Thymus (tissue), 14 donors: ENCODE results near the gene PTGS1. TPM values are rescaled to one million over a fixed set of nuclear protein-coding genes. Genes with fewer than 3 reads are reported as not detected.
"Not testable (repeated sequence)": the region's sequence is repeated elsewhere in the genome, so short reads cannot be mapped to it uniquely, and the experiment has no call there.

Experiments
- DNase-seq, 9 donors: peaks; one replicate each; pipeline ENCODE4 v3.0.0-alpha.2; 2013; ENCODE audit warnings: low spot score in 9 of 9, low read depth in 6 of 9, missing footprints in 1 of 9
- H3K27ac ChIP-seq, 2 donors: one replicate each; pipeline ENCODE4 v1.5.1; 2013; ENCODE audit warnings: control low read depth in 1 of 2, low read depth in 1 of 2, low read length in 1 of 2, mild to moderate bottlenecking in 1 of 2, moderate library complexity in 1 of 2
- H3K27me3 ChIP-seq, 2 donors: one replicate each; pipeline ENCODE4 v1.5.1; 2013; ENCODE audit warnings: low read length in 1 of 2; ENCODE audit not compliant: control insufficient read depth in 2 of 2, insufficient read depth in 1 of 2
- H3K36me3 ChIP-seq, 2 donors: one replicate each; pipeline ENCODE4 v1.5.1; 2013; ENCODE audit warnings: low read length in 1 of 2, mild to moderate bottlenecking in 1 of 2, moderate library complexity in 1 of 2; ENCODE audit not compliant: control insufficient read depth in 2 of 2, insufficient read depth in 2 of 2
- H3K4me1 ChIP-seq, 2 donors: one replicate each; pipeline ENCODE4 v1.5.1; 2013; ENCODE audit warnings: low read length in 2 of 2; ENCODE audit not compliant: control insufficient read depth in 2 of 2, insufficient read depth in 2 of 2
- H3K4me3 ChIP-seq, 2 donors: one replicate each; pipeline ENCODE4 v1.5.1; 2013; ENCODE audit warnings: low read length in 2 of 2, control low read depth in 1 of 2, mild to moderate bottlenecking in 1 of 2
- H3K9me3 ChIP-seq, 2 donors: one replicate each; pipeline ENCODE4 v1.5.1; 2013; ENCODE audit warnings: low read length in 1 of 2, mild to moderate bottlenecking in 1 of 2; ENCODE audit not compliant: control insufficient read depth in 2 of 2, insufficient read depth in 1 of 2
- WGBS: extraction: QIAGEN DNeasy Blood & Tissue Kit; methylation state at CpG from one replicate; pipeline ENCODE4 v1.1.7; 2013; 5-methylcytosine and 5-hydroxymethylcytosine counted together
- long read RNA-seq, 10 donors: transcript quantifications; one replicate each; lab custom pipeline, GENCODE V29; 2026
- polyA plus RNA-seq: library from polyadenylated mRNA; stranded (reverse); fragments of 200-250 nt; gene quantifications from one replicate; pipeline ENCODE4 v1.2.3, GENCODE V29; 2013
- total RNA-seq: library from RNA; stranded (reverse); fragments of 120-200 nt; gene quantifications from one replicate; pipeline ENCODE4 v1.2.4, GENCODE V29; 2013
- donor health status: healthy.

PTGS1 gene
- total RNA-seq (1.9 TPM), polyA plus RNA-seq (1.6 TPM)
- long read RNA-seq, donor 1, result 0 reads
- long read RNA-seq, donor 2, result 0 reads
- long read RNA-seq, donor 3, full-length matches to known transcripts, result 1 of 1 reads
- long read RNA-seq, donor 3, partial matches to known transcripts, result 0 of 1 reads
- long read RNA-seq, donor 3, other reads (novel, unspliced or antisense), result 0 of 1 reads
- long read RNA-seq, donor 4, result 0 reads
- long read RNA-seq, donor 5, result 0 reads
- long read RNA-seq, donor 6, result 0 reads
- long read RNA-seq, donor 7, result 0 reads
- long read RNA-seq, donor 8, result 0 reads
- long read RNA-seq, donor 9, result 0 reads
- long read RNA-seq, donor 10, result 0 reads

DNA sequence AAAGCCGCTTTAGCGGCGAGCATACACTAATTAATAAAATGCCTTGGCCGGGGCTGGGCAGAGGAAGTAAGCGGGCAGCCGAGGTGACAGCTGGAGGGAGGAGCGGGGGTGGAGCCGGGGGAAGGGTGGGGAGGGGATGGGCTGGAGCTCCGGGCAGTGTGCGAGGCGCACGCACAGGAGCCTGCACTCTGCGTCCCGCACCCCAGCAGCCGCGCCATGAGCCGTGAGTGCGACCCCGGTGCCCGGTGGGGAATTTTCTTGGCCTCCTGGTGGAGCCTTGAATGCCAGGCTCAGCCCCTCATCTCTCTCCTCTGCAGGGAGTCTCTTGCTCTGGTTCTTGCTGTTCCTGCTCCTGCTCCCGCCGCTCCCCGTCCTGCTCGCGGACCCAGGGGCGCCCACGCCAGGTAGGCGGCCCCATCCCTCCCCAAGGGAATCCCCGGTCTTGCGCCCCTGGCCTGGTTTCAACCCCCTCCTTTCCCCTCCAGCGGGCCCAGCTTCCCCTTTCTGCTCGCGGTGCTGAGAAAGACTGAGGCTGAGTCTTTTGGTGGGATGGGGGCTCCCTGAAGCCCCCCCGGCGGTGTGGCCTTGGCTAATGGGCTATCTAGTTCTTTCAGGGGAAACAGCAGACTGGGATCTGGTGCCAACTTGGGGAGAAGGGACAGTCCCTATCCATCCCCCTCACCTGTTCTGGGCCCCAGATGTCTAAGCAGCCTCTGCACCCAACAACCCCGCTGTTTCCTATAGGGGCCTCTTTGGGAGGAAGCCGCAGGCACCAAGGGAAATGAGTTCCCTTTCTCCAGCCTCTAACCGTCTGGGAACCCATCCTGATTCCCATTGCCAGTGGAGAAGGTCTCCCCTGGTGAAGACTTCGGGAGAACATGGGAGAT lies at the start of gene PTGS1:
PTGS1 (plus strand) TSS at position 156 of the 887 bp plus-strand sequence; CDS start at position 217, 61 bp downstream.
- peaks cover 0 to 11% of the 10 kb centered on the region in 2 donors for H3K4me1 ChIP-seq
- H3K9me3 ChIP-seq, result peaks cover 0 to 4% of the 10 kb centered on the region in 2 donors
- peak within 1 kb of the TSS in 1 of 2 donors; percentile 14 for H3K4me3 ChIP-seq
- WGBS, result 4% methylated on average over 39 of the region's 39 CpGs
- DNase-seq, result no peak
- H3K27me3 ChIP-seq, result peaks cover 7 to 35% of the 10 kb centered on the region in 2 donors
- H3K27ac ChIP-seq, result no peak within 1 kb of the TSS
- no peaks in the 10 kb centered on the region for H3K36me3 ChIP-seq

DNA sequence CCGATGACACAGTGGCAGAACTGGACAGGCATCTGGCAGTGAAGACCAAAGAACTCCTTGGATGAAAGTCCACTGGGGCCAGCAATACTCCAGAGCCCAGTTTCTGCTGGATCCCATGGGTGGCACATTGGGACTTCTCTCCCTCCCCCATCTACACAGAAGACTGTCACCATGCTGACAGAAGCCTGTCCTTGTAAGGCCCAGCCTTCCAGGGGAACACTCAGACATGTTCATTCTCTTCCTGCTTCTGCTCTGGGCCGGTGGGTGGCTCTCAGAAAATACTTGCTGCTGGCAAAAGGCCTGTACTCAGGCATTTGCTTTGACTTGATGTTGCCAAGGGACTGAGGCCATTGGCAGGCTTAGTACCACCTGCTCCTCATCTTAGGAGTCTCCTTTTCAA lies 48.3 kb upstream of the PTGS1 start:
- no peaks in the 10 kb centered on the region for H3K4me1 ChIP-seq
- no peaks in the 10 kb centered on the region for H3K9me3 ChIP-seq
- H3K27me3 ChIP-seq, result no peaks in the 10 kb centered on the region
- no peak overlapping the region for H3K27ac ChIP-seq
- H3K36me3 ChIP-seq, result peaks cover 19 to 20% of the 10 kb centered on the region in 2 donors
- WGBS, result 96% methylated on average over 2 of the region's 2 CpGs
- DNase-seq, result no peak
- no peak overlapping the region for H3K4me3 ChIP-seq

DNA sequence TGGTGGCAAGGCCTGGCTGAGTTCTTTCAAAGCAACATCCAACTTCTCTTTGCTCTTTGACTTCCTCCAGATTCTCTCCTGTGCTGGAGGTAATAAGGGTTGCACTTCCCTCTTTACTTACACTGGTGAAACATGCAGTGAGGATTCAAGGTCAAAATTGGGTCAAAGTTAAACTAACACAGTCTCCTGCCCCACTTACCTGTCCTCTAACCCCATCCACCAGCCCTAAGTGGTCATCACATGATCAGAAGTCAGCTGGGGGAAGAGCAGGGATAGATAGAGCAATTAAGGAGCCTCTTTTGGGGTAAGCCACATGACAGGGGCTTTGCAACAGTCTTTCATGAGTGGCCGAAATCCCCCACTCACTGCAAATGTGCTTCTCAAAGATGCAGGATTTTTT lies 46.2 kb upstream of the PTGS1 start:
- not testable (repeated sequence) for DNase-seq, H3K27ac ChIP-seq, H3K4me1 ChIP-seq, H3K4me3 ChIP-seq, H3K27me3 ChIP-seq, H3K9me3 ChIP-seq
- WGBS, result 96% methylated on average over 1 of the region's 1 CpG
- H3K36me3 ChIP-seq, result peaks cover 15% of the 10 kb centered on the region in 2 donors

DNA sequence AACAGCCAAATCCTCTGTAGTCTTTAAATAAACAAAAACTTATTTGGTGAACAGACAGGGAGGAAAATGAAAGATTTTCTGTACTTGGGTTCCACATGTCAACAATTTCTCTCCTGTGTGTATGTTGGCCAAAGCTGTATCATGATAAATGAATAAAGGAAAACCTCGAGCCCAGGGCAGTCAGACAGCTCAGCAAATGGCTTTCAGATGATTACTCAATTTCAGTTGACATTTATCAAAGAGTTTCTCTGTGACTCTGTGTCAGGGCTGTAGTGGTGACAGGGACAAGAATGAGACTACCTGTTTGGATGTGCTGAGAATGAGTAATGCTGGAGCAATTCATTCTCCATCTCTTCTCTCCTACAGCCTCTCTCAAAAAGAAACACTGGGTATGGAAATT lies 45.7 kb upstream of the PTGS1 start:
- WGBS, result 85% methylated on average over 1 of the region's 1 CpG
- Histone ChIP-seq H3K27ac (no peak overlapping the region), H3K27me3 (no peaks in the 10 kb centered on the region), H3K4me3 (no peak overlapping the region), H3K9me3 (no peaks in the 10 kb centered on the region), H3K36me3 (peaks cover 15% of the 10 kb centered on the region in 2 donors), H3K4me1 (no peaks in the 10 kb centered on the region)
- DNase-seq, result no peak

DNA sequence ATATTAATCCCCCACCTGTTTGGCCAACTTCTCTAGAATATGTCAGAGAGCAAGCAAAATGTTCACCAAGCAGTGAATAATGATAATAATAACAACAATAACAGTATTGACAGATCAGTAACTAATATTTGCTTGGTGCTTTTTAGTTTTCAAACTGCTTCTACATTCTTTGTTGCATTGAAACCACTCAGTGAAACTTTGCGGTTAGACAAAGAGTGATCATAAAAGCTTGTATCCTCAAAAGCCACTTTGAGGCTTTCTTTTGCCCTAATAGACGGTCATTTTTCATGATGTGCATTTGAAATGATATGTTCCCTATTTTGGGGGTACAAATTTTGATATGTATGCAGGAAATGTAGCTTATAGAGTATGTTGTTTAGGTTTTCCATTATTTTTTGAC lies 43.6 kb upstream of the PTGS1 start:
- Histone ChIP-seq H3K27me3 (no peaks in the 10 kb centered on the region), H3K27ac (no peak overlapping the region), H3K36me3 (peaks cover 15% of the 10 kb centered on the region in 2 donors), H3K9me3 (no peaks in the 10 kb centered on the region), H3K4me1 (no peaks in the 10 kb centered on the region), H3K4me3 (no peak overlapping the region)
- DNase-seq, result no peak
- WGBS, result 99% methylated on average over 2 of the region's 2 CpGs

DNA sequence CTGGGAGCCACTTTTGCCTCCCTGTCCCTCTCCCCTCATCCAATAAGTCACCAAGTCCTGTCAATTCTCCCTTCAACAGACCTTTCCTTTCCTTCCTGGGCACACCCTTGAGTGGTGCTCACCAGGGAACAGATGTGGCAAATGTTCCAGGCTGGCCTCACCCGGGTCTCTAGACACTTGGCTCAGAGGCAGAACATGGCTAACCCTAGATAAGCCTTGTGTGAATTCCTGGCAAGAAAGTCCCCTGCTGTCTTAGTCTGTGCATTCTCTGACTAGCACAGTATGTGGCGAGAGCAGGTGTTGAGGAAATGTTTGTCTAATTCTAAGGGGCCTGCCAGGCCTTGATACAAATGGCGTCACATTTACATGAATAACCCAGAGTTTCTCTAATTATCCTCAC lies 41.2 kb upstream of the PTGS1 start:
- no peaks in the 10 kb centered on the region for H3K9me3 ChIP-seq
- peaks cover 0 to 3% of the 10 kb centered on the region in 2 donors for H3K36me3 ChIP-seq
- WGBS, result 95% methylated on average over 3 of the region's 3 CpGs
- no peak overlapping the region for H3K4me3 ChIP-seq
- H3K4me1 ChIP-seq, result no peaks in the 10 kb centered on the region
- no peak for DNase-seq
- H3K27ac ChIP-seq, result no peak overlapping the region
- no peaks in the 10 kb centered on the region for H3K27me3 ChIP-seq

DNA sequence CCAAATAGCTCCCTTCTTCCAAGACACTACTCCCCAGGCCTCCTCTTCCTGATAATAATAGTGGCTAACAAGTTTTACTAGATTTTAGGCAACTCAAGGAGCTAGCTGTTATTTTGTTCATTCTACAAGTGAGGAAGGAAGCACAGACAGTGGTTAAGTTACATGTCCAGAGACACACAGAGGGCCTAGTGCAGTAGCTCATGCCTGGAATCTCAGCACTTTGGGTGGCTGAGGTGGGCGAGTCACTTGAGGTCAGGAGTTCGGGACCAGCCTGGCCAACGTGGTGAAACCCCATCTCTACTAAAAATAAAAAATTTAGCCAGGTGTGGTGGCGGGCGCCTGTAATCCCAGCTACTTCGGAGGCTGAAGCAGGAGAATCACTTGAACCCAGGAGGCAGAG lies 40.4 kb upstream of the PTGS1 start:
- H3K9me3 ChIP-seq, H3K27ac ChIP-seq, DNase-seq, H3K4me1 ChIP-seq, H3K36me3 ChIP-seq, H3K4me3 ChIP-seq, H3K27me3 ChIP-seq: not testable (repeated sequence)
- WGBS, result 94% methylated on average over 6 of the region's 6 CpGs

DNA sequence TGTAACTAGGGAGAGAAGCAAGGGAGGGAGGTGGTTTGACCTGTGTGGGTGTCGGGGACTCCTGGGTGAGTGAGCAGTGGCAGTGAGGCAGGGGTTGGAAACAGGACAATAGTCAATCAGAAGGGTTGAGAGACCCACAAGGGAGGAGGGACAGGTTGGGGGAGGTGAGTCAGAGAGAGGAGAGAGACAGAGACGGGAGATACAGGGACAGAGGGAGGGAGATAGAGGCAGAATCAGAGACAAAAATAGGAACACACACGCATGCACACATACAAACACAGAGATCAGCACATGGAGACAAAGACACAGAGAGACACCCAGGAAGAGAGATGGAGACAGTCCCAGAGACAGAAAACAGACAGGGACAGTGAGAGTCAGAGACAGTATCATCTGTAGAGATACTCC lies 39.3 kb upstream of the PTGS1 start:
- Histone ChIP-seq H3K27me3 (no peaks in the 10 kb centered on the region), H3K9me3 (no peaks in the 10 kb centered on the region), H3K4me1 (no peaks in the 10 kb centered on the region), H3K36me3 (peaks cover 0 to 3% of the 10 kb centered on the region in 2 donors), H3K4me3 (no peak overlapping the region), H3K27ac (no peak overlapping the region)
- DNase-seq, result no peak
- 96% methylated on average over 3 of the region's 3 CpGs for WGBS

DNA sequence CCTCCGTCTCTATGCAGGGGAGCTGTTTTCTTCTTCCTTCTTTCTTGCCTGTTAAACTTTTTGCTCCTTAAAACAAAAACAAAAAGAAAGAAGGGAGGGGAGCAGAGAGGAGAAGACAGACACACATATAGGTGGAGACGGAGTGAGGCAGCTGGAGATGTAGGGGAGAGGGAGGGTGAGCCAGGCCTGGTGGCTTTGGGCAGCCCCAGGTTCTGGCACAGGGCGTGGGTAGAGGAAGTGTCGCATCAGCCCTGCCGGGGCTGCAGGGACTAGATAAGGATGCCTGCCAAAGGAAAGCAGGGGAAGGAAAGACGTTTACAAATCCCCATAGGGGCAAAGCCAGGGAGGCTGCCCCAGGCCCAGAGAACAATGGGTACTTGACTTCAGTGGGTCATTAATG lies 38.7 kb upstream of the PTGS1 start:
- Histone ChIP-seq H3K27ac (no peak overlapping the region), H3K4me3 (no peak overlapping the region), H3K36me3 (no peaks in the 10 kb centered on the region), H3K27me3 (peaks cover 0 to 4% of the 10 kb centered on the region in 2 donors), H3K9me3 (no peaks in the 10 kb centered on the region), H3K4me1 (no peaks in the 10 kb centered on the region)
- DNase-seq, result no peak
- WGBS, result 9% methylated on average over 6 of the region's 6 CpGs
